22Rv1 (cell line): ENCODE results near the gene CRIP2.

ENCODE experiments used
- H3K27ac ChIP-seq: fragments of 450-650 bp; 2 replicates; pipeline ENCODE4 v1.5.1; 2017
- CTCF ChIP-seq: fragments of 450-650 bp; IDR thresholded peaks from 2 replicates; pipeline ENCODE4 v1.5.1; 2017; ENCODE audit warnings: mild to moderate bottlenecking
- ZFX ChIP-seq: fragments of 450-650 bp; IDR thresholded peaks from 2 replicates; pipeline ENCODE4 v1.6.1; 2017; ENCODE audit warnings: antibody characterized with exemption, borderline replicate concordance

The CRIP2 gene

GRCh38 chr14:105478398-105479251 lies 4.0 kb downstream of the CRIP2 start:
- TF ChIP-seq CTCF: no peak
- peak overlapping the region; percentile 100 for H3K27ac ChIP-seq

DNA sequence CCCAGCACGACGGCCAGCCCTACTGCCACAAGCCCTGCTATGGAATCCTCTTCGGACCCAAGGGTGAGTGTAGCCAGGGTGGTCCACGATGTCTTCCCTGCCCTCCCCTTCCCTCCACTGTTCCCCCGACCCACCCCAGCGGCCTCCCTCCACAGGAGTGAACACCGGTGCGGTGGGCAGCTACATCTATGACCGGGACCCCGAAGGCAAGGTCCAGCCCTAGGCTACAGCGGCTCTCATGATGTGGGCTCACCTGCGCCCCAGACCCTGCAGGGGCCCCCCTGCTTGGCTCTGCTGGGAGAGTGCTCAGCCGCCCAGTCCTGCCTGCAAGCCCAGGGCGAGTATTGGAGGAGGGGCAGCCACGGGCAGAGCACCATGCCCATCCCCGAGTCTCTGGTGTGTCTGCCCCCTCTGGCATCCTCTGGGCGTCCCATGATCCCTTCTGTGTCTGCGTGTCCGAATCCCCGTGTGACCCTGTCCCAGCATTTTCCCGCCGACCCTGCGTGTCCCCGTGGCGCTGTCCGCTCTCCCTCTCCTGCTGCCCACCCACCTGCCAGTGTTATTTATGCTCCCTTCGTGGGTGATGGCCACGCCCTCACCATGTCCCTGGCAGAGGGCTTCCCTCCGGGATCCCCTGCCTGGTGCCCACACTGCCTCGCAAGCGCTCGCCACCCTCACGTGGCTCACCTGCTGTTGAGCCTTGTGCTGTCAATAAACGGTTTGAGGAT lies 5.0 kb downstream of the CRIP2 start:
- H3K27ac ChIP-seq: peak overlapping the region; percentile 100
- TF ChIP-seq ZFX: no peak
- TF ChIP-seq CTCF: no peak

DNA sequence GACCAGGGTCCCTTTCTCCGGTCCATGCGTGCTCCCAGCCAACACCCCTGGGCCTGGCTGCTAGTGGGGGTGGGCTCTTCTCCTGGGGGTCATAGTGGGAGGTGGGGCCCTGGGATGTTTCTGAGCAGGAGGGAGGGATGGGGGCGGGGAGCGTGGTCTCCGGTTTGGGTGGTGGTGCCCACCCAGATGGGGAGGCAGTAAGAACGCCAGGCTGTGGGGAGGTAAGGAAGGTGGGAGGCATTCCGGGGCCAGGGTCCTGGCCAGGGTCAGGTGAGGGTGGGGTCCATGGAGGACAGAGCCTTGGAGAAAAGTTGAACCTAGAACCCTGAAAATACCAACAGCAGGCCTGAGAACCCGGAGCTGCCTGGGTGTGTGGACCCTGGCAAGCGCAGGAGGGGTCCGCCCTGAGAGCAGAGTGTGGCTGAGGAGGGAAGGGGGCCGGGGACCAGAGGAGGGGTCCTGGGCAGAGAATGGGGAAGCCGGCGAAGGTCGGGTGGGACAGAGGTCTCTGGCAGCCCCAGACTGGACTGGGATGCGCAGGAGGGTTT lies 5.7 kb downstream of the CRIP2 start:
- TF ChIP-seq CTCF (no peak), ZFX (no peak)
- H3K27ac ChIP-seq: peak overlapping the region; percentile 100

DNA sequence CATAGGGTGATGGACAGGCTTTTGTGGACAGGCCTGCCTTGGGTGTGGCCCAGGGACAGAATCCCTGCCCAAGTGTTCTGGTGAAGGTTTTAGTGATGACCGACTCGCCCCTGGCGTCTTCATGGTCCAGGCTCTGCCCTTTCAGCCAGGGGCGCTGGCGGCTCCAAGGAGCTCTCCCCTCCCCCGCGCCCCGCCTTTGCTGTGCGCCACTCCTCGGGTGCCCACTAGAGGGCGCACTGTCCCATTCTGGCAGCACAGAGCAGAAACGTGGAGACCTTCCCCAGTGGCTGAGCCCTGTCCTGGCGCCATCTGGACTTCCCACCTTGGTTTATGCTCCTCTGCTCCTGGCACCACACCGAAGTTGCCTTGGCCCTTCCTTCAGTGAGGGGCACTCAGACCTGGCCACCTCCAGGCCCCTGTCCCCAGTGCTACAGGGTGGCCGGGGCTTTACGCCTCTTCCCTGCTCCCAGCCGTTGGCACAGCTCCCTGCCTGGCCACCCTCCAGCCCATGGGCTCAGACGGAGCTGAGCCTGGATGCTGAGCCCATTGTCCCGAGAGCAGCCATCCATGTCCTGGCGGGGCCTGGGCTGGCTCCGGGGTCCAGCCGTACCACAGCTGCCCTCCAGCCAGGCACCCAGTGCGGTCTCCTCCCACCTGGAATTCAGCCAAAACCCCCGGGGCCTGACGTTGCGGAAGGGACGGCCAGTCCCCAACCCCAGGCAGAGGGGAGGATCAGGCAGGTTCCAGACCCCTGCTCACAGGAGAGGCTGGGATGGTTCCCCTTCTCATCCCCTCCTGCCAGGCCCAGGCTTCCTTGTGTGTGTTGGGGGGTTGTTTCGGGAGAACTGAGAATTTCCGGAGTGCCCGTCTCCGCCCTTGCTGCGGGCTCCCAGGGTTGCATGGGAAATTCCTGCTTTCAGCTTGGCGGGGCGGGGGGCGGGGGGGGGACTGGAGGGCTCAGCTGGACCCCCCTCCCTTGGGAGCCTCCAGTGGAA lies 6.5 kb downstream of the CRIP2 start:
- peak; percentile 98 for TF ChIP-seq CTCF
- TF ChIP-seq ZFX: no peak
- H3K27ac ChIP-seq: peak overlapping the region; percentile 100

DNA sequence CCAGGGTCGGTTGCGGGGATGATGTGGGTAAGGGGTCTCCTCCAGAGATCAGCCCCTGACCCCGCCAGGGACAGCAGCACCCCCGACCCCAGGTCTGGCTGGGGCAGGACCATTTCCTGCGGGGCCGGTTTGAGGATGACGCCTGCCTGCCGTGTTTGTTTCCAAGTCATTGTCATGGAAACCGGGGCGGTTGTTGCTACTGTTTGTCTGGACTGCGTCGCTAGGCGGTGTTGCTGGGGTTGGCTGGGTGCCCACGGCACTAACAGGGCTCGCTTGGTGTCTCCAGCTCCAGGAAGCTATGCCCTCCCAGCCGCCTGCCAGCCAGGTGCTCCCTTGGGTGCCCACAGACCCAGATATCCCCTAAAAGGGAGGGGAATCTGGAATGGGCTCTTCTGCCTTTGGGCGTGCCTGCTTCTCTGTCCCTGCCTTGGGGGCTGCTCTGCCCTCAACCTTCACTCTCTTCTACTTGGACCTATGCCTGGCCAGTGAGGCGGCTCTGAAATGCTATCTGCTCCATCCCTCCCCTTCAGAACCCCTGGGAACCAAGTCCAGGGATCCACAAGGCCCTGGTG lies 7.4 kb downstream of the CRIP2 start:
- peak overlapping the region; percentile 100 for H3K27ac ChIP-seq

More for the DNA sequence above, 7.4 kb downstream of the CRIP2 start:
- TF ChIP-seq CTCF (no peak), ZFX (no peak)
